NCI-H1694 (cell line): ENCODE measurements around the gene GRIN3A.

Source experiments
- DNase-seq: peaks from one replicate; lab custom pipeline; 2025; lab: John Stamatoyannopoulos, UW

GRIN3A gene

DNA sequence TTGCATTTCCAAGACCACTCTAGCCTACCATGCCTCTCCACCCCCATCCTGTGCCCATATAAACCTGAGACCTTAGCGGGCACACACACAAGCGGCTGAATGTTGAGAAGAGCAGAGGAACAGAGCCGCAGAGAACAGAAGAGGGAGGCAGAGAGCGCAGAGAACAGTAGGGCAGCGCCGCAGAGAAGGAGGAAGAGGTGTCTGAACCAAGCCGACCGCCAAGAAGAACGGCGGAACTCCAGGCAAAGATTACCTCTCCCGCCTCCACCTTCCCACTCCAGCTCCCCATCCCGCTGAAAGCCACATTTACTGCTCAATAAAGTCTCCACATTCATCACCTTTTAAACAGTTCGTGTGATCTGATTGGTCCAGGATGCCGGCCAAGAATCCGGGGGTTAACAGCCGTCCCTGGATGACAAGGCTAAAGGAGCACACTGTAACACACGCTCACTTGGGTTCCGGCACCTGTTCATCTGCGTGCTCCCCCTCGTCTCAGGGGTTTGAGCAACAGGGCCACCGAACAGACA is 33.2 kb downstream of the GRIN3A start:
- DNase-seq: no peak

DNA sequence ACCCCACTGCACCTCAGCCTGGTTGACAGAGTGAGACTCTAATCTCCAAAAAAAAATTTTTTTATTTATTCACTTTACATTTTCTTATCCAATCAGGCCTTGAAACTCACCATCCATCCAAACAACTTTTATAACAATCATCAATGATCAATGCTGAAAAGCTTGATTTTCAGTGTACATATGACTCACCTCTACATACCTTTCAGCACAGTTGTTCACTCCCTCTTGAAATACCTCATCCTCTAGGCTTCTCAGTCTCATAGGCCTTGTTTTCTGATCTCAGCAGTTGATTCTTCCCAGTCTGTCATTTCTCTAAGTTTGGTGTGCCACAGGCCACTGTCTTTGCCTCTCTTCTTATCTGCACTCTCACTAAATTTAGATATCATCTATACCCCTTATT is 36.2 kb downstream of the GRIN3A start:
- no peak for DNase-seq

- DNase-seq: no peak
Measured at GRCh38 chr9:101693546-101694336, 44.7 kb downstream of the GRIN3A start.

- DNase-seq: no peak
Measured at GRCh38 chr9:101691657-101692056, 46.8 kb downstream of the GRIN3A start.

DNA sequence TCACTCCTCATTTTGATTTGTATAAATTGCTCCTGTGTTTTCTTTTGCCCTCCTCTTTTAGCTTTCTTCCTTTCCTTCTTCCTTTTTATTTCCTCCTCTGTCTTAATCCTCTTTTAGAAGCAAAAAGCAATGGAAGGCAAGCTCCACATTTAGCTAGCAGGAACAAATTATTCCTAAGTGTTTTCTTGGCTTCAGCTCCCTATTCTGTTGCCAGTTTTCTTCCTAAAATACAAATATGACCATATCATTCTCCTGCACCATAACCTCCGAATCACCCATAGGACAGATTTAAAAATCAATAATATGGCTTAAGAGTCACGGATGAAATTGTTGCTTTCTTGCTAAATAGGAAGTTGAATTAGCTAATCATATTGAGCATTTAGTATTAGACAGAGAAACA is 49.4 kb downstream of the GRIN3A start:
- DNase-seq: no peak

GRCh38 chr9:101684665-101685064 is 53.8 kb downstream of the GRIN3A start:
- DNase-seq: no peak

DNA sequence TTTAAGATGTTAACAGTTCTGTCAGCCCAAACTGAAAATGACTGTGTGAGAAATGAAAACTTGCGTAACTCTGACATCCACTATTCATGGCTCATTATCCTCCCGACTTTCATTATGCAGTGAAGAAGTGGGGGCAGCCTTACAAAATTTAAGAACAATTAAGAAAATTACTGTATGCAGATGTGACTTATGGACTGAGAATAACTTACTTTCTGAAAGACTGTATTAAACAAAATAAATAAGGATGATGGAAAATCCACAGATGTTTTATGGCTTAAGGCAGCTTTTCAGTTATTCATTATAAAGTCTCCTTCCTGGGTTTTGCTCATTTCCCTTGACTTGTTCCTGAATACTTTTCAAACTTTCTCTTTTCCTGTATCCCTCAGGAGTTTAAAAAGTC is 55.2 kb downstream of the GRIN3A start:
- no peak for DNase-seq

GRCh38 chr9:101677861-101678260 is 60.6 kb downstream of the GRIN3A start:
- DNase-seq: no peak

DNA sequence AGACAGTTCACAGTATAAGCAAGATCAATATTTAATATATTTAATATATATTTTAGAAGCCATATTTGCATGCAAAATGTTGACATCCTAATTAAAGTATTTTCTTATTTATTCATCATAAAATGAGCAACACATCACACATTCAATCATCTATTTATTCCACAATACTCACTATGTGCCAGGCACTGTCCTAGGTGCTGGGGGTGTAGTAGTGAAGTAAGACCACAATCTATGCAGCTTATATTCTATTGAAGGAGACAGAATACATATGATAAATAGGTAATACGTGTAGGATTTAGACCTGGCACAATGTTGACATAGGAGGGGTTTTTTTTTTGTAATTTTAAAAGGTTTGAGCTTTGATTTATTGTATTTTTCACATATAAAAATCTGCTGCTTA is 63.1 kb downstream of the GRIN3A start:
- DNase-seq: no peak

DNA sequence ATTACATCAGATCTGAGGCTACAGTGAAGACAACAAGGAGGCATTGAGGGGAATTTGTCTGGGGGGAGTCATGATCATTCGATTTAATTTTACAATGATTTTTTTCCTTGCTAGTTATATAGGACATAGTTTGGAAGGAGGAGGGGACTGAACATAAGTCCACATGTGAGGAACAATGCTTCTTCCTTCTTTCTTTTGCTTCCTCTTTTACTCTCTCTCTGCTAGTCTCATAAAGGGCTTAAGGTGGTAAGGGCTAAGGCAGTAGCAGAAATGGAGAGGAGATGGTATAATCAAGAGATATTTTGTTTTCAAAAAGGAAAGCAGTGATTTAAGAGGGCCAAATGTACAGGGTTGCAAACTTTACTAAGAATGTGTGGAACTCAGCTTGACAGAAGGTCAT is 64.3 kb downstream of the GRIN3A start:
- DNase-seq: no peak

- no peak for DNase-seq
Measured at GRCh38 chr9:101673642-101674041, 64.8 kb downstream of the GRIN3A start.

GRCh38 chr9:101671567-101671966 is 66.9 kb downstream of the GRIN3A start:
- no peak for DNase-seq

GRCh38 chr9:101668421-101668820 is 70.0 kb downstream of the GRIN3A start:
- DNase-seq: no peak

- no peak for DNase-seq
Measured at GRCh38 chr9:101664453-101664852, 74.0 kb downstream of the GRIN3A start.

DNA sequence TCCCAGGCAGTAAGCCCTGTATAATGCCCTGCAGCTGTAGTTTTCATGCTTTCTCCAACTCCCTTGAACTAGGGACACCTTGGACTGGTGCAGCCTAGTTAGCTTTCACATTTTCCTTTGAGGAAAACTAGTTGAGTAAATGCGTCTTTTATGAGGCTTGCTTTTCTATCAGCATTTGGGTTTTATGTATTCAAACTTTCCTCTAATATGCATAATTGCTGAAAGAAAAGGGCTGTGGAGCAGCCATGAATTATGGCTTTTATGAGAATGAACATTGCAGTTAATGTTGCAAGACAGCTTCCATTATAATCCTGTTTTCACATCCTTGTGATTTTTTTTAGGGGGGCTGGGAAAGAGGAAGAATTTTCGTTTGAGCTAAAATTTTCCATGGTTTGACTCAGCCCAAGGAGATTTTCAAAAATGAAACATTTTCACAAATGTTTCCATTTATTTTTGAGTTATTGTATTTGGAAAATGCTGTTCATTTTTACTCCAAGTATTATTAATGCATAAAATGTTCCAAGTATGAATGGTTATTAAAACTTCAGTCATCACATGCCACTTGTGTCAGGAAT is 85.8 kb downstream of the GRIN3A start:
- DNase-seq: no peak

GRCh38 chr9:101650142-101650541 is 88.3 kb downstream of the GRIN3A start:
- DNase-seq: no peak

GRCh38 chr9:101648493-101648892 is 90.0 kb downstream of the GRIN3A start:
- DNase-seq: no peak

DNA sequence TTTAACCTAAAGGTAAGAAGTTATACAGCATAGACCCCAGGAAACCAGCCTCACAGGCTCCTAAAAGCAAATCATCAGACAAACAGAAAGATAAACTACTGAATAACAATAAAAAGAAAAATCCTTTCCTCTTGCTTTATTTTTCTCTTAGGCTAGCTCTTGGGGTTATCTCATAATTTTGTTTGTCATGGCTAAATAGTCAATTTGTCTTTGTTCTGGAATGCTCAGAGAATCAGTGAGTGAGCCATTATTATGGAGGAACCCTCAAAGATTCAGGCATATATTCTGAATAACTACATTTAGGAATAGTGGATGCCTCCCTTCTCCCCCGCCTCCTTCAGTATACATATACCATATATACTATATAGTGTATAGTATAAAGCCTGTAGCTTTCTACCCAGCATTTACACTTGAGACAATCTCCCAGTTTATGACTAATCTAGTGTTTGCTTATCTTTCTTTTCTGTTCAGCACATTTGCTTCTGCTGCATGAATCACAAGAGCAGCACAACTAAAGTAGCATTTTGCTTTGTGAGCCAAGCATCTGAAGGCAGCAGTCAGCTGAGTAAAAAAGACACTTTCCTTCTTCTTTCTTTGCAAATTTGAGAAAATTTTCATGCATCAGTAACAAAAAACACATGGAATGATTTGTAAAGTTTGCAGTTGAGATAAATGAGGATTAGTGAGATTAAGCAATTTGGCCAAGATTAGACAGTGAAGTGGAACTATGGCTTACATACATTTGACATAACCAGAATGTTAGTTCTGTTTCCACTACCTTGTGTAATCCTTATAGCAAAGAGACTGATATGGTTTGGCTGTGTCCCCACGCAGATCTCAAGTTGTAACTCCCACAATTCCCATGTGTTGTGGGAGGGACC is 98.4 kb downstream of the GRIN3A start:
- no peak for DNase-seq

- DNase-seq: no peak
Measured at GRCh38 chr9:101639311-101639710, 99.1 kb downstream of the GRIN3A start.

GRCh38 chr9:101636247-101636646 is 102.2 kb downstream of the GRIN3A start:
- DNase-seq: no peak

- DNase-seq: no peak
Measured at GRCh38 chr9:101635473-101635872, 103.0 kb downstream of the GRIN3A start.

GRCh38 chr9:101634741-101635409 is 103.6 kb downstream of the GRIN3A start:
- DNase-seq: no peak
